Measurements from ENCODE around the gene TM4SF20.

DNA sequence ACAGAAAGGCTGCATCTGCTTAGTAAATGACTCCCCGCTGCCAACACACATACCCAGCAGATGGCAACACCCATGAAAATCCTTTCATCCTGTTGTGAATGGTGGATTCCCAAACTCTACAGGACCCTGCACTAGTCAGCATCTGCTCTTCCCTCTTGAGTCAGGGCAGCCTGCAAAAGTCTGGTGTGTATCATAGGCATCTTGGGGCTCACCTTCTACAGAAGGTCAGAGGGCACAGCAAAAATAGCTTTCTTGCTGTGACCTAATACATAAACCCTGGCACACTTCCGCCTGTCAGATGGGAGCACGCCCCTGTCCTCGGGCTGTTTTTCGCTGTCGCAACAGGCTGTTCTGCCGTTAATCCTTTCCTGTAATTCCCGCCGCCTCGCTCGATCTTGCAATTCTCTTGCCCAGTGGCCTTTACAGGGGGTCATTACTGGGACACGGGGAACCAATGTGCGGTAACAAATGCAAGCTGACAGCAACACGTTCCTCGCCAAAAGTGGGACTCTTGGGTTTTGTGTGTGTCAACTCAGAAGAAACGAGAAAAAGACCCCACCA is 28.6 kb upstream of the TM4SF20 start:
- TF ChIP-seq, protein P1, sequence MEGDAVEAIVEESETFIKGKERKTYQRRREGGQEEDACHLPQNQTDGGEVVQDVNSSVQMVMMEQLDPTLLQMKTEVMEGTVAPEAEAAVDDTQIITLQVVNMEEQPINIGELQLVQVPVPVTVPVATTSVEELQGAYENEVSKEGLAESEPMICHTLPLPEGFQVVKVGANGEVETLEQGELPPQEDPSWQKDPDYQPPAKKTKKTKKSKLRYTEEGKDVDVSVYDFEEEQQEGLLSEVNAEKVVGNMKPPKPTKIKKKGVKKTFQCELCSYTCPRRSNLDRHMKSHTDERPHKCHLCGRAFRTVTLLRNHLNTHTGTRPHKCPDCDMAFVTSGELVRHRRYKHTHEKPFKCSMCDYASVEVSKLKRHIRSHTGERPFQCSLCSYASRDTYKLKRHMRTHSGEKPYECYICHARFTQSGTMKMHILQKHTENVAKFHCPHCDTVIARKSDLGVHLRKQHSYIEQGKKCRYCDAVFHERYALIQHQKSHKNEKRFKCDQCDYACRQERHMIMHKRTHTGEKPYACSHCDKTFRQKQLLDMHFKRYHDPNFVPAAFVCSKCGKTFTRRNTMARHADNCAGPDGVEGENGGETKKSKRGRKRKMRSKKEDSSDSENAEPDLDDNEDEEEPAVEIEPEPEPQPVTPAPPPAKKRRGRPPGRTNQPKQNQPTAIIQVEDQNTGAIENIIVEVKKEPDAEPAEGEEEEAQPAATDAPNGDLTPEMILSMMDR (IDR thresholded peaks at IDR 0.05), result no peak
- TF ChIP-seq POLR2A (IDR thresholded peaks at IDR 0.05), result no peak

Measured in breast epithelium (tissue), 3 donors.